ENCODE results near the gene ARHGAP8.
"Not testable (repeated sequence)": the region's sequence is repeated elsewhere in the genome, so short reads cannot be mapped to it uniquely, and the experiment has no call there.

The ARHGAP8 gene

DNA sequence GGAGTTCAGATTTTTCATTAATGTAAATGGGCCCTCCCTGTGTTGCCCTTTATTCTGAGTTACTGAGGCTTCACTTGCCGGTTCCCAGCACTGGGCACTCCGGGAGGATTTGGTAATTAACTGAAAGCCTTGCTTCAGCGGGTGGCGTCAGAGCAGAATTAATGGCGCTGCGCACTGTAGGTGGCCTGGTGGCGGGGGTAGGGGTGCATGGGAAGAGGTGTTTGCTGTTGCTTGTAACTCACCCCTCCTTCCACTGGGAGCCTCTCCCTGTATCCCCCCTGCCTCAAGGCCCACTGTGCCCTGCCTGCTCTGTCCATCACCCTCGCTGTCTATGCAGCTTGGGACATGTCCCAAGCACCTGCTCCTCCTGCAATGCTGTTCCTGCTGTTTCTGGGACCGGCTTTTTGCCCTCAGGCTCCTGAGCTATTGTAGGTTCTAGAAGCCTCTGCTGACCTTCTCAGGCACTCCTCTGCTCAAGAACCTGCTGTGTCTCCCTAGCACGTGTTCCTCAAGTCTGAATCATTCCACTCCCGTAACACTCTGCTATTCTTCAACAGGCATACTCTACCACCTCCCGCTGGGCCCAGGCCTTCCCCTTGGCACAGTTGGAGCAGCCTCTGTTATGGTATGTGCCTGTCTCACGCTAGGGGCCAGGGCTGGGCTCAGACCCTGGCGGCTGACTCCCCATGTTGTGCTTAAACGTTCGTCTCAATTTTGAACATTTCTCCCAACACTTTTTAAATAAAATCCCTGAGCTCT, 24.4 kb downstream of the ARHGAP8 start:
- DNase-seq, result no peak

DNA sequence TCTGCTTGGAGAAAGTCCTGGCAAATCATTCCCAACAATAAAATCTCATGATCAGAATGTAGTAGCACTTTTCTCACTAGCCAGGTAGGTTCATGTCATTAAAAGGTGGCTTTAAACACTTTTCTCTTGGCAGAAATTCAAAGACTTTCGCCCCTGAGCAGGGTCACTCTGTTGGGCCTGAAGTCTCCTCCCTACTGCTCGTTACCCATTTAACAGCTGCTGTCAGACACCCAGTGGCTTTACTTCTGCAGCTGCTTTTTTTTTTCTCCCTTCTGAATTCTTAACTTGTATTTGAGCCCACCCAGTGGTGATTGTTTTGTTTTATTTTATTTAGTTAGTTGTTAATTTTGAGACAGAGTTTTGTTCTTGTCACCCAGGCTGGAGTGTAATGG, 25.0 kb downstream of the ARHGAP8 start:
- no peak for DNase-seq

DNA sequence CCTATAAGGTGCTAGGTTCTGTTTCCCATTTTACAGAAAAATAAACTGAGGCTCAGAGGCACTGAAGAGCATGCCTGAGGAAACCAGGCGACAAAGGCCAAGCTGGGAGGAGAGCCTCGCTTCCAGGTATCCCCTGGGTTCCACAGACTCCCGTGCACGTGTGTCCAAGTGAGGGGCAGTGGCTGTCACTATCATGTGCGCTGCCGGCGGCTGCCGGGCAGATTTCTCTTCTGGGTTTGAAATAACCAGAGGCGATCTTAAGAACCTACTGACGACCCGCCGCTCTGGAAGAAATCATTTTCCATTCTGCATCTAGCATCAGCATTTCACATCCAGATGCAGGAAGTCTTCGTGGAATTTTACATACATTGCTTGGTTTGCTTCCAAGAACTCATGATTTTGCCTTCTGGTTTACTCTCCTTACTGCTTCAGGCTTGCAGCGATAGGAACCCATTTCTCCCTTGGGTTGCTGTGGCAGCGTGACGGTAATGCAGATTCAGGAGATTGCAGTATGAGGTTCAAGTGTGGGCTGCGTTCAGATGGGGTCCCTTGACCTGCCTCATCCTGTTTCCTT, 28.6 kb downstream of the ARHGAP8 start:
- DNase-seq, result no peak

DNA sequence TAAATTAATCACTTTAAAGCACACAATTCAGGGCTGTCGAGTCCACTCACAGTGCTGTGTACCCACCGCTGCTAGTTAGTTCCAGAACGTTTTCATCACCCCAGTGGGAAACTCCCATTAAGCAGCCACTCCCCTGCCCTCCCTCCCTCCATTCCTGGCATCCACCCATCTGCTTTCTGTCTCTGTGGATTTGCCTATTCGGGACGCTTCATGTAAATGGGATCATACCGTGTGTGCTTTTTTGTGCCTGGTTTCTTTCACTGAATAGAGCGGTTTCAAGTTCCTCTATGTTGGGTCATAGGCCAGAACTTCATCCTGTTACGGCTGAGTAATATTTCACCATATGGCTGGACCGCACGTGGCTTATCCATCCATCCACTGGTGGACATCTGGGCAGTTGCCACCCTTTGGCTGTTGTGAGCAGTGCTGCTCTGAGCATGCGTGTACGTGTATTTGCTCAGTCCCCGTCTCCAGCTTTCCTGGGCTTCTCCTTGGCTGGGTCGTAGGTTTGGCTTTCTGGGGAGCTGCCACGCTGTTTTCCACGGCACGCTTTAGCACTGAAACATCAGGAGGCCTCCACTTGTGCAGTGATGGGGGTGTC, 30.1 kb downstream of the ARHGAP8 start:
- DNase-seq, result no peak

DNA sequence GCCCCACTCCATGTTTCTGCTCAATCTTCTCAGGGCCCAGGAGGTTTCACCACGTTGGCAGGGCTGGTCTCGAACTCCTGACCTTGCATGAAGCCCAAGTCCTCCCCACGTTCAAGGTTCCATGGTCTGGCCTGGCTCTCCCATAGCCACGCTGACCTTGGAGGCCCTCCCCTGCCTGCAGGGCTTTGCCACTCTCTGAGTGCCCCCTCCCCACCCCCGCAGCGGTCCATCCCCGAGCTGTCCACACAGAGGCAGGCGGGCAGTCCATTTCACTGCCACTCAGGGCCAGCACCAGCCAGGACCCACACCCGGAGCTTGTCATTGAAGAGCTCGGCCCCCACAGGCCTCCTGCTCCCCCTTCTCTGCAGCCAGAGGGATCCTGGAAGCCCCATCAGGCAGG, 30.7 kb downstream of the ARHGAP8 start:
- no peak for DNase-seq

DNA sequence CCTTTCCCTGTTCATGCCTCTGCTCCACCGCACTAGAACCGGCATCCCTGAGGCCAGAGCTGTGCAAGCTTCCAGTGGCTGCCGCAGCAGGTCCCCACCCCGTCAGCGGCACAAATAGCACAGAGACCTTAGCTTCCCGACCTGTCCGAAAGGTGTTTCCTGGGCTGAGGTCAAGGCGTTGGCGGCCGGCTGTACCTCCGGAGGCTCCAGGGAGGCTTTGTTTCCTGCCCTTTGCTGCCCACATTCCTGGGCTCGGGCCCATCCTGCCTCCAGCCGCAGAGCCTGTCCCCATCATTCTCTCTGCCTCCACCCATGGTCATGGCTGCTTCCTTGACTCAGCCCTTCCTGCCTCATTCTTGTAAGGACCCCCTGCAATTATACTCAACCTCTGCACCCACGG, 31.2 kb downstream of the ARHGAP8 start:
- DNase-seq, result no peak

DNA sequence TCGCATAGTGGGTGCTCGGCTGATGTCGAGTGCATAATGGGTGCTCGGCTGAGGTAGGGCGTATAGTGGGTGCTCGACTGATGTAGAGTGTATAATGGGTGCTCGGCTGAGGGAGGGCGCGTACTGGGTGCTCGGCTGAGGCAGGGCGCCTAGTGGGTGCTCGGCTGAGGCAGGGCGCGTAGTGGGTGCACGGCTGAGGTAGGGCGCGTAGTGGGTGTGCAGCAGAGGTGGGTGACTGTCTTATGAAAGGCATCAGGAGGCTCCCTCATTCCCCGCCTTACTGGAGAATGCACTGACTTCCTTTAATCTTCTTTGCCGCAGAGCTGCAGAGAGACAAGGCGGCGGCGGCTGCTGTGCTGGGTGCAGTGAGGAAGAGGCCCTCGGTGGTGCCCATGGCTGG, 33.8 kb downstream of the ARHGAP8 start:
- DNase-seq, result no peak

DNA sequence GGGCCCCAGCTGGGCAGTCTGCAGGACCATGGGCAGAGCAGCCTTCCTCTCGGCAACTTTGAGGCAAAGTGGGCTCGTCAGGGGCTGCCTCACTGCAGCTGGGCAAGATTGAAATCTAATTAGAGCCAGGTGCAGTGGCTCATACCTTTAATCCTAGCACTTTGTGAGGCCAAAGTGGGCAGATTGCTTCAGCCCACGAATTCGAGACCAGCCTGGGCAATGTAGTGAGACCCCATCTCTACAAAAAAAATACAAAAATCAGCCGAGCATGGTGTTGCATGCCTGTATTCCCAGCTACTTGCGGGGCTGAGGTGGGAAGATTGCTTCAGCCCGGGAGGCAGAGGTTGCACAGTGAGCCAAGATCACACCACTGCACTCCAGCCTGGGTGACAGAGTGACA, 34.2 kb downstream of the ARHGAP8 start:
- DNase-seq, result no peak

DNA sequence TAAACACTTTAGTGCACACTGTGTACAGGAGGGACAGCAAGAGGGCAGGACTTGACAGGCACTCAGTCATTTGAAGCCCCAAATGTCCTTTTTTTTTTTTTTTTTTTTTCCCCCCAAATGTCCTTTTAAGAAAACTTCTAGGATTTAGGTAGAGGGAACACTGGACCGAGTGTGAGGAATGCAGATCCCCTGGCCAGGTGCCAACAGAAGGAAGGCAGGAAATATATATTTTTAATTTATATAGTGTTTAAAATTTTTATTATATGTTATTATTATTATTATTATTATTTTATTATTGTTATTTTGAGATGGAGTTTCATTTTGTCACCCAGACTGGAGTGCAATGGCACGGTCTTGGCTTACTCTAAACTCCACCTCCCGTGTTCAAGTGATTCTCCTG, 35.5 kb downstream of the ARHGAP8 start:
- no peak for DNase-seq

DNA sequence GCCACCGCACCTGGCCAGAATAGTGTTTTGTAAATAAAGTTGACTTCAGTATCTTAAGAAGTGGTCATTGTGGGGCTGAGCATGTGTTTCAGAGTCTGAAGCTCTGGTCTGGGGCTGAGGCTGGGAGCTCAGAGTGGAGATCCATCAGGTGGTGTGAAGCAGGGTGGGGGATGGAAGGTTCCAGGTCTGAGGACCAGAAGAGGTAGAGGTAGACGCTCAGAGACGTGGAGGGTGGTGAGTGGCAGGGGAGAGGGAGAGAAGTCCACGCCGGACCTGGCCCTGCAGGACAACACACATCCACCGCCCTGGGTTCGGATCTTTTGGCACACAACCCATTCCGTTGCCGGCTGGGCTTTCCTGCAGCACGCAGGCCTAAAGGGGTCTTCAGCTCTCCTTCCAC, 40.7 kb downstream of the ARHGAP8 start:
- DNase-seq, result no peak

DNA sequence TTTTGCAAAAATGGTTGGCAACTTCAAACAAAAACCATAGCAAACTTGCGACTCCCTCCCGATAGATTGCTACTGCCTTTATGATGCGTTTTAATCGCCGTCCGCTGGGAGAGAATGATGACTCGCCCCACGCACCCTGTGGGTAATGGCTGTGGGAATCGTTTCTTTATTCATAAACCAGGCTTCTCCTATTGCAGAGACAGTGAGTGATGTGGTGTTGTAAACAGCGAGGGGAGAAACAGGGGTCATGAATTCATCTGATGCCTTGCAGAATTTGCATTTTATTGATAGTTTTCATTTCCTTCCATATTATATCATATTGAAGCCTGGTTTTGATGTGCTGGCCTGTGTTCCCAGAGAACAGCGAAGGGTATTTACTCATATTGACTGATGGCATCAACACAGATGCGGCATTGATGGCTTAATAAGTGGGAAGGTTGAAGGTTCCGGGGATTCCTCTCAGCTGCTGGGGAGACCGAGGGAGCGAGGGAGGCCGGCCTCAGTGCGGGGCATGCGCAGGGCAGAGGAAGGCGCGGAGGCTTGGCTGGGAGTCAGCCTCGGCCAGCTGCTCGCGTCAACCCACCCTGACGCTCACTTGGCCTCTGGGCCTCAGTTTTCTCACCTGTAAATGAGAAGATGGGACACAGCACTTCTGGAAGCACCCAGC, 41.3 kb downstream of the ARHGAP8 start:
- DNase-seq, result no peak

DNA sequence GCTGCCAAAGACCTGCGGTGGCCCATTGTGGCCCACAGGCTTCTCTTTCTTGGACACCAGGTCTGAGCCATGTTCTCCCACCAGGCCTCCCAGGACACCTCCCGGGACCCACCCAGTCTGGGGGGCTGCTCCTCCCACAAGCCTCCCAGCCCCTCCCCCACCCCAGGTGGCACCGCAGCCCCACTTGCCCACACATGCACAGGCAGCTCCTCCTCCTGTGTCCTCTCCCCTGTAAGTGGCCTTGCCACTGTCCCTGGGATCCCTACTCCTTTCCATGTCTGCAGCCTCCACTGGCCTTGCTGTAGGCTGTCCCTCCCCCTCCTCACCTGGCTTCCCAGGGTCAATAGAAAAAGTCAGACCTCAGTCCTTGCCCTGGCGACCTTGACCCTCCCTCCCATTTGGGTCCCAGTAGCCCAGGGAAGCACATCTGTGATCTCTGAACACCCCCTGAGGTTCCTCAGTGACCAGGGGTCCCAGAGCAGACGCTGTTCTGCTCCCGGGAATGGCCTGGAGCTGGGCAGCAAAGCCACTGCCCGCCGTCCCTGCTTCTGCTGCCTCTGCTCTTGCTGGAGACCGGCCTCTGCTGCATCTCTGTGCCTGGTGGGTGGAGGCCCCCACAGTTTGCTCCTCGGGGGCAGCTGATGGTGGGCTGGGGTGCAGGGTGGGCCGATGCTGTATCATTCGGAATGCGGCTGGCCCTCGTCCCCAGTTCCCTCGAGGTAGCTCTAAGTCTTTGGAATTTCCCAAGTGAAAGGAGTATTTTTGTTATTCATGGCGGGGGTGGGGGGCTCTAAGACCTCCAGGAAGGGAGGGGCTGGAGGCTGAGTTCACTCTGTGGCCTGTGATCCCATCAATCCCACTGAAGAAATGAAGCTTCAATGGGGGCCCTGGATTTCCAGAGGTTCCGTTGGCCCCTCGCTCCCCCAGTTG, 43.6 kb downstream of the ARHGAP8 start:
- DNase-seq, result no peak

DNA sequence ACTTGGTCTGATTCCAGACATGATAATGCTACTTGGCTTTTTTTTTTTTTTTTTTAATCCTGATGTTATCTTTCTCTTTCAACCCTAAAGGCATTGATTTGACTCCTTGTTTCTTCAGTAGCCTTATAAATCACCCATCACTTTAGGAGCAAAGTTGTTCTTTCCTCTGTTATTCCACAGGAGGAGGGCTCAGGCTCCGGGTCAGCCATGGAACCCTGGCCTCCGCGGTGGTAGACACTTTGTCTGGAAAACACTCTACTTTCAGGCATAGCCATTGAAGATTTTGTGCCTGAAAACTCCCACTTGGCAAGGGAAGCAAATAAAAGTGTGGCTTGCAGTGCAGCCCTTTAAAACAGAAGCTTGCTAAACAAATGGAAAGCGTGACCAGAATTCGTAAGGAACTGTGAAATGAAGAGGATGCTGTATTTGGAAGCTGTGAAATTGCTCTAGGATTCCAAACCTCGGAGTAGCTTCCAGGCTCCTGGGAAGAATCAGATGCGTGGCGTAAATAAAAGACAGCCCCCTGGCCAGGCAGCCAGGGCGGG, 44.9 kb downstream of the ARHGAP8 start:
- no peak for DNase-seq

DNA sequence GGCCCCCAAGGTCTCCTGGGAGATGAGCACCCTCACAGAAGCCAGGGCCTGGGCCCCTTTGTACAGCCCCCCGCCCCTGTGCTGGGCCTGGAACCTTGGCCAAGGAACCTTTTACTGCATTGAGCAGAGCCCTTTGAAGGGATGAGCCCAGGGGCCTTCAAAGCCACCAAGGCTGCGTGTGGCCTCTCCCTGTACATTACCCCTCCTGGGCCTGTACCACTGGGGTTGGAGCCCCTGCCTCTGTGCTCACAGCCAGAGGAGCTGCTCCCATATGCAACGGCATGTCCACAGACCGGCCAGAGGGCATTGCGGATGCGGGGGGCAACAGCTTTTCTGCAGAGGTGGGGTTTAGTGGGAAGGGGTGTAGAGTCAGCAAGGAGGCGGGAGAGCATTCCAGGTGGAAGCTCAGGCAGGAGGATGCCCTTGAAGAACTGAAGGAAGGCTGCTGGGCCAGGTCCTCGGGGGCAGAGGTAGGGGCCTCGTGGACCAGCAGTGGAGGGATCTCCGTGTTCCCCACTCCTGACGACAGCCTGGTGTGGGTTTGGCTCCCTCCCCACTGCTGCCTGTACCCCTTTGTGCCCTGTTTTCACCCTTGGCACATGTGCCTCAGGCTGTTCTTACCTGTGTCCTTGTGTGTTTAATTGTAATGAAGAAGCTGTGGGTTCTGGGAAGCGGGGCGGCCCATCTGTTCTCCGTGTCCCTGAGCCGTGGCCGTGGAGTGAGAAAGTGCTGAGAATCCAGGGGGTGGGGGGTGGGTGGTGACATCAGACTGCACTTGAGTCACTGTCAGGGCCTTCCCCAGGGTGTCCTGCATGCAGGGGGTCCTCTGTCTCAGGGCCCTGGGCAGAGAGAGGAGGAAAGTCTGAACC, 46.9 kb downstream of the ARHGAP8 start:
- DNase-seq, result no peak

DNA sequence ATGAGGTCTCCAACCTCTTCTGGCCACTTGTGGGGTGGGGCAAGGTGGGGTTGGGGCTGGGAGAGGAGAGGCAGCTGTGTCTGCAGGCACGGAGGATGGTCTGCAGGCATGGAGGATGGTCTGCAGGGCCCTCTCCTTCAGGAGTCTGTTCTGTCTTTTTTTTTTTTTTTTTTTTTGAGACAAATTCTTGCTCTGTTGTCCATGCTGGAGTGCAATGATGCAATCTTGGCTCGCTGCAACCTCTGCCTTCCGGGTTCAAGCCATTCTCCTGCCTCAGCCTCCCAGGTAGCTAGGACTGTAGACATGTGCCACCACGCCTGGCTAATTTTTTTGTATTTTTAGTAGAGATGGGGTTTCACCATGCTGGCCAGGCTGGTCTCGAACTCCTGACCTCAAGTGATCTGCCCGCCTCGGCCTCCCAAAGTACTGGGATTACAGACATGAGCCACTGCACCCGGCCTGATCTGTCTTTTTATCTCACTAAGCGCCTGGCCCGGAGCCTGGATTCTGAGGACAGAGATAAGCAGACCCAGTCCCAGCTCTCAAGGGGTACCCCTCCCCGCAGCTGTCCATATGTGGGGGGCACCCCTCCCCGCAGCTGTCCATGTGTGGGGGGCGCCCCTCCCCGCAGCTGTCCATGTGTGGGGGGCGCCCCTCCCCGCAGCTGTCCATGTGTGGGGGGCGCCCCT, 47.7 kb downstream of the ARHGAP8 start:
- not testable (repeated sequence) for DNase-seq

DNA sequence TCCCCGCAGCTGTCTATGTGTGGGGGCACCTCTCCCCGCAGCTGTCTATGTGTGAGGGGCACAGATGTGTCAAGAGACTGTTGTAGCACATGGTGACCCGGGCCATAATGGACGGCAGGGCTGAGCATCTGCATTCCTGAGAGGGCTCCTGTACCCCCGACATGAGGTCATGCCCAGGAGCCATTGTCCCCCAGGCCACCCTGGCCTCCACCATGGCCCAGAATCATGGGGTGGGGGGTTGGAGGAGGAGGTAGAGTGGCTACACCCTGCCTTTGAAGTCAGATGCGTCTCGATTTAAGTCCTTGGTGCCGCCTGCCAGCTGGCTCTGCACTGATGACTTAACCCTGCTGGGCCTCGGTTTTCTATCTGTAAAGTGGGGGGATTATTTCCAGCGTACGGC, 49.1 kb downstream of the ARHGAP8 start:
- no peak for DNase-seq

DNA sequence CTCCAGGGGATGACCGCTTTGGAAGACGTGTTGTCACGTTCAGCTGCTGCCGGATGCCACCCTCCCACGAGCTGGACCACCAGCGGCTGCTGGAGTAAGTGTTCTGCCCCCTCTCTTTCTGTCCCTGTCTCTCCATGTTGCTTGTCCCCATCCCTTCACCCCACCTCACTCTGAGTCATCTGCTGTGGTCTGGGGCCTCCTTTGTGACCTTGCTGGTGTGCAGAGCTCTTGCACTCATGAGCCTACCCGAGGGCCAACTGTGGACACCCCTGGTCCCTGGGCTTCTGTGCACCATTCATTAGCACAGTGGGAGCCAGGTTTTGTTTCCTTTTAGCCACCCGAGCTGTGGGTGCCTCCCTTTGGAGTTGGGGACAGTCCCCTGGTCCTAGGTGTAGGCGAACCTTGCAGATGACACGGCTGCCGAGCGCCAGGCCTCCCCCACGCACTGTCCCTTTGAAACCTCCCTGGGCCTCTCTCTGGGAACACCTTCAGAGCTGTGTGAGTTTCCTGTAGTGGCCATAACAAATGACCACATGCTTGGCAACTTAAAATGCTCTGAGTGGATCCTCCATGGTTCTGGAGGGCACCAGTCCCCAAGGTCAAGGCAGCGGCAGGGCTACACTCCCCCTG, 49.8 kb downstream of the ARHGAP8 start:
- DNase-seq, result no peak

DNA sequence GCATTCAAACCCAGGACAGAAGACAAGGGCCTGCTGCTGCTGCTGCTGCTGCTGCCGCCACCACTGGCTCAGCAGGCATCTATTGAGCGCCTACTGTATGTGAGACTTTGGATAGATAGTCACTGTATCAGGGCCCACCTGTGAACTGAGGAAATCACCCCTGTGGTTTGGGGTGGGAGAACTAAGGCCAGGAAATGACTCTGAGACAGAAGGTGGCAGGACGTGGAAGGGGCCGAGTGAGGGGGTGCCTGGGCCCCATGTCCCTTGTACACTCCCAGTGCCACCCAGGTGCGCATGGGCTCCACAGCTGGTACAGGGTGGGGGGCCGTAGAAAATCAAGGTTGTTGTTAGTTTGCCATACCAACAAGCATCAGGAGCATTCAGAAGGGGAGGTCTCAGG, 50.6 kb downstream of the ARHGAP8 start:
- DNase-seq, result no peak

DNA sequence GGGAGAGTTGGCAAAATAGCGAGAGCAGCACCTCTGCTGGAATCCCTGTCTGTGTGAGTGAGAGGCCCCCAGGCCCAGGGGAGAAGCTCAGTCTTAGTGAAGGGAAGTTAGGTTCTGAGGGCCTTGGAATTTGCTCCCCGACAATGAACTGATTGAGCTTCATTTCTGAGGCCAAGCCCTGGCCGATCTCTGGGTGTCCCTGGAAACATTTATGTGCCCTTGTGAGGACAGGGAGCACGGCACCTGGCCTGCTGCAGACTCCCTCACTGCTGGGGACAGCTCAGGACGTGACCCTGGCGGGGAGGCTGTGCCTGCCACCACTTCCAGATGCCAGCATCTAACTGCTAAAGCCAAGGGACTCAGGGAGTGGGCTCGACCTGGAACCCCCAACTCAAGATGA, 52.0 kb downstream of the ARHGAP8 start:
- DNase-seq, result no peak

DNA sequence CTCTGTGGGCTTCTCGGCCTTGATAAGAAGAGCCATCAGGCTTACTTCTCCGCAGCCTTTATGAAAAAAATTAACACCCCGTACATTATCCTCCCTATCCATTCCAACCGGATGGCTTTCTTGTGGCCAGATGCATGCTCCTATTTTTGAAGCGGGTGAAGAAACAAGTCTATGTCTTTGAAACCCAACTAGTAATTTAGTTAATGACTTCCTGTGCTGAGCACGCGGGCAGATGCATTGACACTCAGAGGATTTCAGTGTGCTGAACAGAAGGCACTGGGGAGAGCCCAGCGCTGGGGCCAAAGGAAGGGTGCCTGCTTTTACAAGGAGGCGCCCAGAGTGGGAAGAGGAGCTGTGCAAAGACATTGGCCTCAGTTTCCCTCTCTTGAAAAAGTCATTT, 53.3 kb downstream of the ARHGAP8 start:
- DNase-seq, result no peak
